H9 (cell line): Measurements from ENCODE around the gene ITGA8. TPM values are rescaled to one million over a fixed set of nuclear protein-coding genes. Genes with fewer than 3 reads are reported as not detected.

Experiments used
- DNase-seq: peaks from one replicate; pipeline ENCODE4 v3.0.0-alpha.2; 2017
- H2AFZ ChIP-seq: one replicate; pipeline ENCODE4 v1.6.1; 2013; ENCODE audit warnings: mild to moderate bottlenecking, low read length, control low read depth, moderate library complexity
- H2AK5ac ChIP-seq: 2 replicates; pipeline ENCODE4 v1.6.1; 2013; ENCODE audit warnings: low read length, control low read depth, mixed read lengths; ENCODE audit not compliant: insufficient read length
- H2BK120ac ChIP-seq: one replicate; pipeline ENCODE4 v1.6.1; 2013; ENCODE audit warnings: low read depth, mild to moderate bottlenecking, low read length, control low read depth, inconsistent platforms; ENCODE audit not compliant: poor library complexity, severe bottlenecking
- H2BK12ac ChIP-seq: 2 replicates; pipeline ENCODE4 v1.6.1; 2013; ENCODE audit warnings: low read length, control low read depth, mixed read lengths, low read depth; ENCODE audit not compliant: insufficient read length
- H2BK15ac ChIP-seq: 2 replicates; pipeline ENCODE4 v1.6.1; 2013; ENCODE audit warnings: low read depth, low read length, control low read depth
- H2BK20ac ChIP-seq: one replicate; pipeline ENCODE4 v1.6.1; 2013; ENCODE audit warnings: low read depth, mild to moderate bottlenecking, low read length, control low read depth, inconsistent platforms; ENCODE audit not compliant: poor library complexity, severe bottlenecking
- H2BK5ac ChIP-seq: 2 replicates; pipeline ENCODE4 v1.6.1; 2013; ENCODE audit warnings: low read length, control low read depth, mixed read lengths; ENCODE audit not compliant: insufficient read length
- H3K14ac ChIP-seq: 2 replicates; pipeline ENCODE4 v1.6.1; 2013; ENCODE audit warnings: low read length, control low read depth; ENCODE audit not compliant: insufficient read depth
- H3K18ac ChIP-seq: 2 replicates; pipeline ENCODE4 v1.6.1; 2013; ENCODE audit warnings: low read depth, mild to moderate bottlenecking, mixed read lengths, low read length, control low read depth; ENCODE audit not compliant: insufficient read length
- H3K23ac ChIP-seq: 2 replicates; pipeline ENCODE4 v1.6.1; 2013; ENCODE audit warnings: low read length, control low read depth, mixed read lengths, low read depth; ENCODE audit not compliant: insufficient read length
- H3K23me2 ChIP-seq: 2 replicates; pipeline ENCODE4 v1.6.1; 2013; ENCODE audit warnings: low read depth, mild to moderate bottlenecking, mixed read lengths, low read length, control low read depth; ENCODE audit not compliant: insufficient read length, poor library complexity, severe bottlenecking
- H3K27ac ChIP-seq: 2 replicates; pipeline ENCODE4 v1.5.1; 2013; ENCODE audit warnings: low read length, control low read depth, mixed read lengths, low read depth; ENCODE audit not compliant: insufficient read length
- H3K27me3 ChIP-seq: 2 replicates; pipeline ENCODE4 v1.6.1; 2013; ENCODE audit warnings: low read length, control low read depth, inconsistent platforms; ENCODE audit not compliant: insufficient read depth
- H3K4ac ChIP-seq: 2 replicates; pipeline ENCODE4 v1.6.1; 2013; ENCODE audit warnings: low read depth, mild to moderate bottlenecking, control low read depth, inconsistent platforms, low read length, moderate library complexity
- H3K4me1 ChIP-seq: 2 replicates; pipeline ENCODE4 v1.6.1; 2013; ENCODE audit warnings: low read length, control low read depth, inconsistent platforms; ENCODE audit not compliant: insufficient read depth
- H3K4me2 ChIP-seq: 2 replicates; pipeline ENCODE4 v1.6.1; 2013; ENCODE audit warnings: low read length, control low read depth, mixed read lengths; ENCODE audit not compliant: insufficient read length, insufficient read depth
- H3K56ac ChIP-seq: 2 replicates; pipeline ENCODE4 v1.6.1; 2013; ENCODE audit warnings: low read depth, mild to moderate bottlenecking, mixed read lengths, low read length, control low read depth; ENCODE audit not compliant: insufficient read length
- H3K79me1 ChIP-seq: 2 replicates; pipeline ENCODE4 v1.6.1; 2013; ENCODE audit warnings: low read depth, mild to moderate bottlenecking, moderate library complexity, low read length, control low read depth, inconsistent platforms; ENCODE audit not compliant: insufficient read depth, poor library complexity, severe bottlenecking
- H3K79me2 ChIP-seq: 2 replicates; pipeline ENCODE4 v1.6.1; 2013; ENCODE audit warnings: low read length, control low read depth, inconsistent platforms; ENCODE audit not compliant: insufficient read depth
- H3K9ac ChIP-seq: 2 replicates; pipeline ENCODE4 v1.6.1; 2013; ENCODE audit warnings: low read length, control low read depth, mixed read lengths; ENCODE audit not compliant: insufficient read length; ENCODE audit errors: extremely low read depth
- H3K9me3 ChIP-seq: one replicate; pipeline ENCODE4 v1.6.1; 2013; ENCODE audit warnings: low read depth, low read length, inconsistent platforms; ENCODE audit not compliant: control insufficient read depth
- H3T11ph ChIP-seq: one replicate; pipeline ENCODE4 v1.6.1; 2013; ENCODE audit warnings: mild to moderate bottlenecking, low read length, control low read depth, inconsistent platforms
- H4K20me1 ChIP-seq: one replicate; pipeline ENCODE4 v1.6.1; 2013; ENCODE audit not compliant: control insufficient read depth, insufficient read length, insufficient read depth
- H4K5ac ChIP-seq: 2 replicates; pipeline ENCODE4 v1.6.1; 2013; ENCODE audit warnings: low read depth, mild to moderate bottlenecking, mixed read lengths, low read length, control low read depth; ENCODE audit not compliant: insufficient read length
- H4K8ac ChIP-seq: replicated peaks from 2 replicates; pipeline ENCODE4 v1.6.1; 2013; ENCODE audit warnings: low read length, control low read depth, mixed read lengths, low read depth; ENCODE audit not compliant: insufficient read length
- H4K91ac ChIP-seq: 2 replicates; pipeline ENCODE4 v1.6.1; 2013; ENCODE audit warnings: low read depth, mild to moderate bottlenecking, moderate library complexity, mixed read lengths, low read length, control low read depth; ENCODE audit not compliant: insufficient read length
- H3K27ac Mint-ChIP-seq, 3 experiments: 2 replicates in 2 of 3; 3 replicates in 1 of 3; pipeline ENCODE4 v1.8.0; 2020 to 2021; ENCODE audit warnings: mixed read lengths in 3 of 3, mild to moderate bottlenecking in 1 of 3, moderate library complexity in 1 of 3
- H3K27me3 Mint-ChIP-seq: 2 replicates; pipeline ENCODE4 v1.8.0; 2021; ENCODE audit warnings: low read depth, mild to moderate bottlenecking, moderate library complexity, mixed read lengths
- H3K36me3 Mint-ChIP-seq, 3 experiments: 2 replicates in 2 of 3; 3 replicates in 1 of 3; pipeline ENCODE4 v1.8.0; 2020 to 2021; ENCODE audit warnings: low read depth in 3 of 3, mixed read lengths in 3 of 3; ENCODE audit not compliant: insufficient read depth in 1 of 3
- H3K4me1 Mint-ChIP-seq, 2 experiments: 2 replicates each; pipeline ENCODE4 v1.8.0; 2020; ENCODE audit warnings: mixed read lengths in 2 of 2
- H3K4me3 Mint-ChIP-seq, 2 experiments: 2 replicates in 1 of 2; 3 replicates in 1 of 2; pipeline ENCODE4 v1.8.0; 2020 to 2021; ENCODE audit warnings: mild to moderate bottlenecking in 2 of 2, mixed read lengths in 2 of 2, moderate library complexity in 1 of 2
- H3K9me3 Mint-ChIP-seq, 2 experiments: 2 replicates in 1 of 2; 3 replicates in 1 of 2; pipeline ENCODE4 v1.8.0; 2020; ENCODE audit warnings: mild to moderate bottlenecking in 2 of 2, mixed read lengths in 2 of 2, moderate library complexity in 1 of 2
- CTCF ChIP-seq: fragments of 200-600 bp; sonication (generic); conservative IDR thresholded peaks from 3 replicates; pipeline ENCODE4 v1.8.0; 2021; ENCODE audit warnings: antibody characterized with exemption, mild to moderate bottlenecking
- WGBS: extraction: QIAGEN DNeasy Blood & Tissue Kit; methylation state at CpG from one replicate; pipeline ENCODE4 v1.1.7; 2013; ENCODE audit warnings: missing lambda C conversion rate, low lambda C conversion rate, mixed read lengths; ENCODE audit not compliant: insufficient read length; ENCODE audit errors: extremely low coverage; 5-methylcytosine and 5-hydroxymethylcytosine counted together
- total RNA-seq: library from RNA; stranded (reverse); gene quantifications from 2 replicates; pipeline ENCODE4 v1.2.1, GENCODE V29; 2021

The ITGA8 gene
- total RNA-seq, 1 experiment from 2014 or later, result not detected

GRCh38 chr10:15548331-15548730 is 171.4 kb downstream of the ITGA8 start:
- Histone ChIP-seq H2BK5ac (no peak overlapping the region), H4K91ac (no peak overlapping the region), H2BK120ac (no peak overlapping the region), H3K23me2 (no peaks in the 10 kb centered on the region), H3T11ph (no peak overlapping the region), H3K79me1 (no peaks in the 10 kb centered on the region), H3K79me2 (no peaks in the 10 kb centered on the region), H4K20me1 (no peaks in the 10 kb centered on the region), H3K18ac (no peak overlapping the region), H2BK12ac (no peak overlapping the region), H2BK15ac (no peak overlapping the region), H3K27ac (no peak overlapping the region), H3K9ac (no peak overlapping the region), H3K23ac (no peak overlapping the region), H3K4me1 (no peaks in the 10 kb centered on the region), H2AFZ (no peak overlapping the region), H3K4me2 (no peak overlapping the region), H4K8ac (no peak overlapping the region), H3K9me3 (no peaks in the 10 kb centered on the region), H3K4ac (no peak overlapping the region), H3K27me3 (no peaks in the 10 kb centered on the region), H2AK5ac (no peak overlapping the region), H3K14ac (no peak overlapping the region), H2BK20ac (no peak overlapping the region), H4K5ac (no peak overlapping the region), H3K56ac (no peak overlapping the region)
- H3K27me3 Mint-ChIP-seq, result peaks cover 10% of the 10 kb centered on the region
- no CpG with 5 or more reads among the region's 8 CpGs for WGBS
- no peak for DNase-seq
- no peaks in the 10 kb centered on the region for H3K4me1 Mint-ChIP-seq
- H3K9me3 Mint-ChIP-seq, result peaks cover 0 to 4% of the 10 kb centered on the region in 2 experiments; a peak in 1 of 5 replicates
- no peak for TF ChIP-seq CTCF
- no peaks in the 10 kb centered on the region; a peak in 1 of 7 replicates for H3K36me3 Mint-ChIP-seq
- no peak overlapping the region for H3K4me3 Mint-ChIP-seq
- H3K27ac Mint-ChIP-seq, result no peak overlapping the region
